Tibial nerve (tissue), 4 donors: Measurements from ENCODE around the gene DCP2. TPM values are rescaled to one million over a fixed set of nuclear protein-coding genes. Genes with fewer than 3 reads are reported as not detected.

Experiments used
- DNase-seq, 2 donors: peaks; one replicate each; pipeline ENCODE4 v3.0.0-alpha.2; 2019; ENCODE audit warnings: low spot score in 2 of 2
- H3K27ac ChIP-seq, 4 donors: fragments of 200-600 bp; sonication (generic) in 3 of 4; one replicate each; pipeline ENCODE4 v1.5.1; 2017 to 2019; ENCODE audit warnings: mild to moderate bottlenecking in 1 of 4
- H3K27me3 ChIP-seq, 2 donors: fragments of 200-600 bp; sonication (generic) in 1 of 2; one replicate each; pipeline versions ENCODE4 v1.5.1 to v1.6.0; 2017 to 2019
- H3K36me3 ChIP-seq, 3 donors: fragments of 200-600 bp; sonication (generic); one replicate each; pipeline ENCODE4 v1.5.1; 2018 to 2019
- H3K4me1 ChIP-seq, 4 donors: fragments of 200-600 bp; sonication (generic) in 3 of 4; one replicate each; pipeline ENCODE4 v1.5.1; 2017 to 2019
- H3K4me3 ChIP-seq, 4 donors: fragments of 200-600 bp; sonication (generic) in 3 of 4; one replicate each; pipeline ENCODE4 v1.5.1; 2017 to 2019; ENCODE audit warnings: mild to moderate bottlenecking in 1 of 4, moderate library complexity in 1 of 4
- H3K9me3 ChIP-seq, 4 donors: fragments of 200-600 bp; sonication (generic) in 3 of 4; one replicate each; pipeline ENCODE4 v1.5.1; 2017 to 2019
- EP300 ChIP-seq, 2 donors: sonication (generic); formaldehyde crosslinking; IDR thresholded peaks; one replicate each; pipeline ENCODE4 v1.6.1; 2017; ENCODE audit warnings: antibody characterized with exemption in 2 of 2, mild to moderate bottlenecking in 1 of 2
- POLR2A ChIP-seq, 2 donors: fragments of 450-650 bp; IDR thresholded peaks; one replicate each; pipeline ENCODE4 v1.6.1; 2017; ENCODE audit warnings: antibody characterized with exemption in 2 of 2, mild to moderate bottlenecking in 2 of 2, moderate library complexity in 2 of 2
- WGBS, 2 donors: methylation state at CpG; one replicate each; pipeline ENCODE4 v1.1.5; 2018; 5-methylcytosine and 5-hydroxymethylcytosine counted together
- total RNA-seq, 4 donors: library from RNA; depleted of rRNA; stranded (reverse); fragments of >200 nt; gene quantifications; one replicate each; pipeline ENCODE4 v1.1.0, GENCODE V29; 2016
- TF ChIP-seq, protein P1 (sequence below), 5 experiments: fragments of 200-600 bp in 3 of 5; fragments of 450-650 bp in 2 of 5; sonication (generic) in 3 of 5; IDR thresholded peaks; one replicate each; pipeline ENCODE4 v1.5.1; 2016 to 2019; ENCODE audit warnings: antibody characterized with exemption in 5 of 5, mild to moderate bottlenecking in 3 of 5, moderate library complexity in 2 of 5

Gene DCP2
- total RNA-seq, 4 donors from 2014 or later = 26.7 to 35.3 (median 29.8) TPM

DNA sequence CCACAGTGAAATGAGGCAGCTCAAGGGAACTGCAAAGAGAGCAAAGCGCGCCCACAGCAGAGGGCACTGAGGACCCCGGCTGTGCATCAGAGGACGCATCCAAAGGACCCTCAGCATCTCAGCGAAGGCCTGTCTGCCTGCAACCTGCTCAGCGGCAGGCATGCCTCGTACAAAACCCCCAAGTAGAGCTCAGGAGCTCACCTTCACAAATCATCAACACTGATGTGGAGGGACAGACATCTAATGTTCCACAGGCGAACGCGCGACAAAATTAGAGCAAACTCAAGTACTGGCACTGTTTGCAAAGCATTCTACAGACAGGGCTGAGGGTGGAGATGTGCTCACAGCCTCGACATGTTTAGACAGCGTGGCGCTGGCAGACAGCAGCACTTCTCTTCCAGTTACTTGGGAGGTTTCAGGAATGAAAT, 81.0 kb downstream of the DCP2 start:
- WGBS, 2 donors = 78 to 88% methylated on average over 14 of the region's 14 CpGs
- Histone ChIP-seq H3K4me3 (no peak overlapping the region), H3K36me3 (peaks cover 0 to 30% (median 0%) of the 10 kb centered on the region in 3 donors), H3K9me3 (no peaks in the 10 kb centered on the region), H3K27ac (no peak overlapping the region), H3K27me3 (no peaks in the 10 kb centered on the region), H3K4me1 (peaks cover 0 to 33% (median 10%) of the 10 kb centered on the region in 4 donors)
- no peak for DNase-seq
- TF ChIP-seq POLR2A (IDR thresholded peaks at IDR 0.05) = no peak
- no peak for TF ChIP-seq EP300 (IDR thresholded peaks at IDR 0.05)
- TF ChIP-seq, protein P1, sequence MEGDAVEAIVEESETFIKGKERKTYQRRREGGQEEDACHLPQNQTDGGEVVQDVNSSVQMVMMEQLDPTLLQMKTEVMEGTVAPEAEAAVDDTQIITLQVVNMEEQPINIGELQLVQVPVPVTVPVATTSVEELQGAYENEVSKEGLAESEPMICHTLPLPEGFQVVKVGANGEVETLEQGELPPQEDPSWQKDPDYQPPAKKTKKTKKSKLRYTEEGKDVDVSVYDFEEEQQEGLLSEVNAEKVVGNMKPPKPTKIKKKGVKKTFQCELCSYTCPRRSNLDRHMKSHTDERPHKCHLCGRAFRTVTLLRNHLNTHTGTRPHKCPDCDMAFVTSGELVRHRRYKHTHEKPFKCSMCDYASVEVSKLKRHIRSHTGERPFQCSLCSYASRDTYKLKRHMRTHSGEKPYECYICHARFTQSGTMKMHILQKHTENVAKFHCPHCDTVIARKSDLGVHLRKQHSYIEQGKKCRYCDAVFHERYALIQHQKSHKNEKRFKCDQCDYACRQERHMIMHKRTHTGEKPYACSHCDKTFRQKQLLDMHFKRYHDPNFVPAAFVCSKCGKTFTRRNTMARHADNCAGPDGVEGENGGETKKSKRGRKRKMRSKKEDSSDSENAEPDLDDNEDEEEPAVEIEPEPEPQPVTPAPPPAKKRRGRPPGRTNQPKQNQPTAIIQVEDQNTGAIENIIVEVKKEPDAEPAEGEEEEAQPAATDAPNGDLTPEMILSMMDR (IDR thresholded peaks at IDR 0.05) = no peak

DNA sequence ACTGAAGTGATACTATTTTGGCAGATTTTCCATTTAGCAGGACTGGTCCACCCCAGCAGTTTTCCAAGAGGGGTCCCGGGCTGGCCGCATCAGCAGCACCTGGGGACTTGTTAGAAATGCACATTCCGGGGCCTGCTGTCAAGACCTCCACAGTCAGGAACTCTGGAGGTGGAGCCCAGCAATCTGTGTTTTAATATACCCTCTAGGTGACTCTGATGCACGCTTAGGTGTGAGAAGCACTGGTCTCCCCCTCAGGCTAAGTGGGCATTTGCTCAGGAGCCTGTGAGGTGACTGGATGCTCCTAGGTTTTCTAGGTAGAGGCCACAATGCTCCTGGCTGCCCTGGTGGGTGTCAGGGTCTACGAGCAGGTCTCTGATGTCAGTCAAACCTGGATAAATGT, 81.7 kb downstream of the DCP2 start:
- Histone ChIP-seq H3K36me3 (peaks cover 0 to 25% (median 0%) of the 10 kb centered on the region in 3 donors), H3K4me1 (peaks cover 0 to 33% (median 12%) of the 10 kb centered on the region in 4 donors), H3K27me3 (no peaks in the 10 kb centered on the region), H3K4me3 (no peak overlapping the region), H3K9me3 (no peaks in the 10 kb centered on the region), H3K27ac (no peak overlapping the region)
- 93 to 95% methylated on average over 5 of the region's 5 CpGs for WGBS, 2 donors
- no peak for TF ChIP-seq EP300 (IDR thresholded peaks at IDR 0.05)
- TF ChIP-seq, protein P1 (IDR thresholded peaks at IDR 0.05) = no peak
- TF ChIP-seq POLR2A (IDR thresholded peaks at IDR 0.05) = no peak
- no peak for DNase-seq

DNA sequence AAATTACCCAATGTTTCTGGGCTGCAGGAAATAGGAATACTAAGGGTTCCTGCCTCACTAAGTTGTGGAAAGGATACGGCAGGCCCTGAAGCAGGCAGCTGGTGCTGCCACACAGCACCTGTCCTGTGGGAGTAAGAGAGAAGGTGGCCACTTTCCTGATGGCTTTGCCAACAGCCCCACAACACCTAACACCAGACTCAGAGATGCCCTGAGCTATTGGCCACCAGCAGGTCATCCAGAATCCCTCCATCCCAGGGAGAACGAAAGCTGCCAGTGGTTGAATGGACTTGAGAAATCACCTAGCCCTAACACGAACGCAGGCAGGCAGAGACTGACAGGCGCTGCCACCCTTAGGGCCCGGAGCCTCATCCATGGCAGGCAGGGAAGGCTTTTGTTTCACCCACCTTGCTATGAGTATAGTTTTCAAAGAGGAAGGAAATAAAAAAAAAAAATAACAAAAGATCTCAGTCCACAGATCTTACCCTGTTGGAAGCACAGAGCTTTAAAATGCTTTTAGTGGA, 82.2 kb downstream of the DCP2 start:
- no peak for DNase-seq
- H3K36me3 ChIP-seq = peaks cover 0 to 24% (median 0%) of the 10 kb centered on the region in 3 donors
- H3K4me3 ChIP-seq = no peak overlapping the region
- H3K27ac ChIP-seq = no peak overlapping the region
- peaks cover 0 to 32% (median 12%) of the 10 kb centered on the region in 4 donors for H3K4me1 ChIP-seq
- H3K9me3 ChIP-seq = no peaks in the 10 kb centered on the region
- no peaks in the 10 kb centered on the region for H3K27me3 ChIP-seq
- TF ChIP-seq POLR2A (IDR thresholded peaks at IDR 0.05) (no peak), EP300 (IDR thresholded peaks at IDR 0.05) (no peak)
- TF ChIP-seq, protein P1 (IDR thresholded peaks at IDR 0.05) = no peak
- 70 to 73% methylated on average over 6 of the region's 6 CpGs for WGBS, 2 donors

DNA sequence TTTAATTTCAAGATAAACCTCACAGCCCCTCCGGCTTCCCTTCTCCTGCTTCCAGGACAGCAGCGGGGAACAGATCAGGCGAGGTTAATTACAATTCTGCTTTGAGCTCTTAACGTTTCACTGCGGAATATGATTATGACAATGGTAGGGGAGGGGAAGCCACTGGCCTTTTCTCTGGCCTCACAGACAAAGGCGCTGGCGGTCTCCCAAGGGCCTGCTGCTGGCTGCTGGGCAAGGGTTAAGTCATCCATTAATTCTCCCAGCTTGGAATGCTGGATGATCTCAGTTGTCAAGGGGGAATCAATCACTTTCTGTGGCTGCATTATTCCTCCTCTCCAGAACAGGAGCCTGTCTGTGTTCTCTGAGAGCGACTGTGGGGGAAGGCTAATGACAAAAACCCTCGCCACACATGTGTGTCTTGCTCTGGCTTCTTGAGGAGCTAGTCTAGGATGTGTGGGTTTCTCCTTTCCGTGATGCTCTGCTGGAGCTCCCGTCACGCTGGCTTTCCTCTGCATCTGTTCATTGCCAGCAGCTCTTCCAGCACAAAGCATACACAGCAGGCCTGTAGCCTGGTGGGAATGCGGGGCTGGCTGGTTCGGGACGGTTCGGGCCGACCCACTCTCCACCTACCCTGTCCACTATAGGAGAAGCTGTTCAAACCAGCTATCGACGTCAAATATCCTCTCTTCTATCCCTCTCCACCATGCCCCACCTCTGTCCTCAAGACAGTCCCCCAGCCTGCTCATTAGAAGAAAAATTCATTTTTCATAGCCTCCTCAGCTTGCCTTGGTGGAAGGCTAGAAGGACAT, 82.8 kb downstream of the DCP2 start:
- DNase-seq = no peak
- peak overlapping the region in 1 of 4 donors; percentile 56 for H3K27ac ChIP-seq
- H3K4me3 ChIP-seq = no peak overlapping the region
- no peaks in the 10 kb centered on the region for H3K27me3 ChIP-seq
- no peaks in the 10 kb centered on the region for H3K9me3 ChIP-seq
- TF ChIP-seq POLR2A (IDR thresholded peaks at IDR 0.05) (no peak), EP300 (IDR thresholded peaks at IDR 0.05) (no peak)
- TF ChIP-seq, protein P1 (IDR thresholded peaks at IDR 0.05) = no peak
- peaks cover 0 to 26% (median 0%) of the 10 kb centered on the region in 3 donors for H3K36me3 ChIP-seq
- 27 to 40% methylated on average over 19 of the region's 19 CpGs for WGBS, 2 donors
- H3K4me1 ChIP-seq = peaks cover 0 to 37% (median 12%) of the 10 kb centered on the region in 4 donors
